GM19324 (cell line): Measurements from ENCODE around the gene LTA4H.

Experiments
- ATAC-seq: cut with Tn5 transposase; IDR thresholded peaks from one replicate; pipeline ENCODE4 v1.9.1; 2021; ENCODE audit warnings: mild to moderate bottlenecking, moderate library complexity; ENCODE audit not compliant: unreplicated experiment, low FRiP score

LTA4H gene

DNA sequence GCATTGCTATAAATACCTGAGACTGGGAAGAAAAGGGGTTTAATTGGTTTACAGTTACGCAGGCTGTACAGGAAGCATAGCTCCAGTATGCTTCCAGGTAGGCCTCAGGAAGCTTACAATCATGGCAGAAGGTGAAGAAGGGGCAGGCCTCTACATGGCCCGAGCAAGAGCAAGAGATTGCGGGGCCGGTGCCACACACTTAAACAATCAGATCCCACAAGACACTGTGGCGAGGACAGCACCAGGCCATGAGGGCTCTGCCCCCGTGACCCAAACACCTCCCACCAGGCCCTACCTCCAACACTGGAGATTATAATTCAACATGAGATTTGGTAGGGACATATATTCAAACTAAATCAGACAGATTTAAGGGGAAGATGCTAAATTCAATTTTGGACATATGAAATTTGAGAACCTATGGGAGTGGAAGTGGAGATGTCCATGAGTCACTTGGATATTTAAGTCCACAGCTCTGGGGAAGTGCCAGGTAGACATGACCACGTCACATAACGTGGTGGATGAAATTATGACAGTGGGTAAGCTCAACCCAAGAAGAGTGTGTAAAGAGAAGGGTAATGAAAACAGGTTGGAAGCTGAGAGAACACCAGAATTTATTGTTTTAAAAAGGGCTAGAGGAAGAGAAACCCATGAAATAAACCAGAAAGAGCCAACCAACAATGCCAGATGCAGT lies 1.5 kb upstream of the LTA4H start:
- no peak for ATAC-seq

GRCh38 chr12:96034621-96035282 lies 635 bp downstream of the LTA4H start:
- ATAC-seq, result no peak

GRCh38 chr12:96033549-96034389 lies 1.6 kb downstream of the LTA4H start:
- ATAC-seq, result no peak

DNA sequence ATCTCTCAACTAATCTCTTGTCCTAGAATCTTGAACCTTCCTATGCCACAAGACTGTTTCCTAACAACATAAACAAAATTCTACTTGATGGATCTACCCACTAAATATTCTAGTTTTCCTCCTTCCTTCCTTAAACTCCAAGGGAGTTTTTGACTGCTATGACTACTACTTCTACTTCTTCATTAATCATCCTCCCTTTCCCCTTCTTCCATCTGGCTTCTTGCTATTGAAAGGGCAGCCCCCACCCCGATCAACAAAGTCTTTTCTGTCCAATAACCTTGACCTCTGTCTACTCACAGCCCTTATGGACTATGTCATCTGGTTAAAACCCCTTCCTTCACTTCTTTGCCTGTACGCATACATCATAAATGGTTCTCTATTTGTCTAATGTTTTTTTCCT lies 5.6 kb downstream of the LTA4H start:
- no peak for ATAC-seq

- no peak for ATAC-seq
Measured at GRCh38 chr12:96028538-96028937, 6.8 kb downstream of the LTA4H start.

- ATAC-seq, result no peak
Measured at GRCh38 chr12:96026331-96026730, 9.1 kb downstream of the LTA4H start.

- no peak for ATAC-seq
Measured at GRCh38 chr12:96025518-96025917, 9.9 kb downstream of the LTA4H start.

DNA sequence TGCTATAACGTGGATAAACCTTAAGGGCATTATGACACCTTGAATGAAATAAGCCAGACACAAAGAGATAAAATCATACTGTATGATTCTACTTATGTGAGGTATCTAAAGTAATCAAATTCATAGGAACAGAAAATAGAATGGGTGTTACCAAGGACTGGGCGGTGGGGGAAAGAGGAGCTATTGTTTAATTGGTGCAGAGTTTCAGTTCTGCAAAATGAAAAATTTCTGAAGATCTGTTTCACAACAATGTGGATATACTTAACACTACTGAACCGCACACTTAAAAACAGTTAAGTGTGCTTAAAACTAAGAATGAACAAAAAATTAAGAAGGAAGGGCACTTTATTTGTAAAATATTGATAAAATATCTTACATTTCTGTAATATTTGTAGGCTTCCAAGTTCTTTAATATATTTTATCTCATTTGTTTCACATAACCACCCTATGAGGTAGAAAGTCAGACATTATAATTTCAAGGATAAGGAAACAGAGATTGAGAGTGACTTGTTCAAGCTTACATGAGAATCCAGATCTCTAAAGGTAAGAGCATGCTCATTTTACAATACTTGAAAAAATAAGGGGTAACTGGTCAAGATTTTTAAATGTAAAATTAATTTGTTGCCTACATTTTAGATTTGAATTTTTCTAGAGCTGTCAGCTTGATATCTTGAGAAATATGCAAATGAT lies 14.9 kb downstream of the LTA4H start:
- peak; percentile 77 for ATAC-seq

DNA sequence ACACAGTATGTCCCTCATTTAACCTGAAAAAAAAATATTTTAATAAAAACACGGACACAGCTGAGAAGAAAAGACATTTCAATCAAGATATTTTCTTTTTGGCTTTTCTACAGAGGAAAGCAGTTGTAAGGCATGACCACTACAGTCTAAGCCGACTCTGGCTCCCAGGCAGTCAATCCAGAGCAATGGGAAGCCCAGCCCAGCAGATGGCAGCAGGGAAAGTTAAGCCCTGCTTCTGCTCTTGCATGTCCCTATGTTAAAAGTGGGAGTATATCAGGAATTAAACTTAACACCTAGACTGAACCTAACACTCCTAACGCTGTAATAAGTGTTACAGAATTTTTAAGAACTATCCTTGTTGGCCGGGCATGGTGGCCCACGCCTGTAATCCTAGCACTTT lies 19.7 kb downstream of the LTA4H start:
- no peak for ATAC-seq

DNA sequence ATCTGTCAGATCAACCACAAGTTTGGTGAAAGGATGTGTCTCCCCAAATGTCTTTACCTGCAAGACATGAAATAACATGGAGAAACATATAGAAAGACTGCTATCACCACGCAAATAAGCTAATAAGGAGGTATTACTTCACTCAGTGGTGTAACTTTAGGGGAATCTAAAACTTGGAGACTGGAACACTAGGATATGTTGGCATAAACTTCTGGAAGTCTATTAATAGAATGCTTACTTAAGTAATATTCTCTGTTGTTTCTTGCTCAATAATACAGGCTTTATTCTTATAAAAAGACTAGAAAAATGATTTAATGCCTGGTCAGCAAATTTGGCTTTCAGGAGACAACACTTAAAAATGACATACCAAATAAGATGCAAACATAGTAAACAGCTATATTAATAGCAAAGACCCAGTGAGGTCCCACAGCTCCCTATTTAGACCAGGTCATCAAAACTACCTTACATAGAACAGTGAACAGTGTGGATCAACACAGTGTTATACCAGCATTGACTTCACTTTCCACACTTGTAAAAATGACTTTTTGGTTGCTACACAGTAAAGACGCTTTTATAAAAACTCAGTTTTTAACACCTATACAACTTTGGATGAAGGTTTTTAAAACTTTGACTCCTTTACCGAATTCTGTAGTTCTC lies 20.3 kb downstream of the LTA4H start:
- no peak for ATAC-seq

DNA sequence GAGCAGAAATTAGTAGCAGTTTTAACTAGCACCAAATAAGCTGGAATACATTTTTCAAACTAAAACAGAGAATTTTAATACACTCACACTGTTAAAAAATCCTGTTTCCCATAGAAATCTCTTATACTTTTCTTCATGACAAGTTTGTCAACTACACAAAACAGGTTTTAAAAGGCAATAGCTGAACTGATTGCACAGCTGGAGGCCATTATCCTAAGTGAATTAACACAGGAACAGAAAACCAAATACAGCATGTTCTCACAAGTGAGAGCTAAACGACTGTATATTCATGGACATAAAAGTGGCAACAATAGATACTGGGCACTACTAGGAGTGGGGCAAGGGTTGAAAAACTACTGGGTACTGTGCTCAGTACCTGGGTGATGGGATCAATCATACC lies 27.7 kb downstream of the LTA4H start:
- no peak for ATAC-seq

DNA sequence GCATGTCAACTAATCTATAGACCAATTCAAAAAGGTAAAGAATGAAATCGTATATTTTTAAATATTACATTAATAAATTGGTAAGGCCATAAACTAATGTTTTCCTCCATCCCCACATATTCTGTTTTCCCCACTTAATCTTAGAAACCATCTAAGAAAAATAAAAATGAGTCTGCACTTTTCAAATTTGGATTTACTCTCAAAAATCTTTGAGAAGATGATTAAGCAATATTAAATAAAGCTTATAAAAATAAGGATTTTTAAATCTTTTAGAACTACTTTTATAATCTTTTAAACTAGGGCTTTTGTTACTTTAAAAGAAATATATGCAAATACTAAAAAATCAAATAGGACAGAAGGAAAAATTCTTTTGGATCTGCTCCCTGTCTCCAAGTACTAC lies 28.7 kb downstream of the LTA4H start:
- ATAC-seq, result no peak

- no peak for ATAC-seq
Measured at GRCh38 chr12:96000858-96001257, 34.5 kb downstream of the LTA4H start.

- ATAC-seq, result no peak
Measured at GRCh38 chr12:95999484-95999883, 35.9 kb downstream of the LTA4H start.

DNA sequence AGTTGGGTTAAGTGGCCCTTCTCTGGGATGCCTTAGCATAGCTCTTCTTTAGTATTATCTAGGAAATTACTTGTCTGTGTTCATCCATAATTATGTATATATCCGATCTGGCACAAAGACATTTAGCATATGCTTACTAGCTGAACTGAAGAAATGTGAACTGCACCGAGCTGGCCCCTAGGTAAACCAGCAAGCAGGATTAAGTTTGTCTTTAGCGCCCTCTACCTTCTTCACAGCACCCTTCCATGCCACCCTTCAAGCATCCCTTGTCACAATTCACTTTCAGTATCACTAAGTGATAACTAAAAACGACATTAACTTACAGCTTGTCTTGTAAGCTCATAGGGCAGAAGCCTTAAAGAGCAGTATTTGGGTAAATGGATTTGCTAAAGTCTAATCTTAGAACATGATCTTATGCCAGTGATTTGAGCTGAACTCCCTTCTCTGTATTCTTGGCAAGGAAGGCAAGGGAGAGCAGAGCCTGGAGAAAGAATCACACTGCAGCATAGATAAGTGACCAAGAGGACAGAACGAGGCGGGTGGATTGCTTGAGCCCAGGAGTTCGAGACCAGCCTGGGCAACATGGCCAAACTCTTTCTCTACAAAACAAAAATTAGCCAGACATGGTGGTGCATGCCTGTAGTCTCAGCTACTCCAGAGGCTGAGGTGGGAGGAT lies 36.6 kb downstream of the LTA4H start:
- peak; percentile 82 for ATAC-seq

DNA sequence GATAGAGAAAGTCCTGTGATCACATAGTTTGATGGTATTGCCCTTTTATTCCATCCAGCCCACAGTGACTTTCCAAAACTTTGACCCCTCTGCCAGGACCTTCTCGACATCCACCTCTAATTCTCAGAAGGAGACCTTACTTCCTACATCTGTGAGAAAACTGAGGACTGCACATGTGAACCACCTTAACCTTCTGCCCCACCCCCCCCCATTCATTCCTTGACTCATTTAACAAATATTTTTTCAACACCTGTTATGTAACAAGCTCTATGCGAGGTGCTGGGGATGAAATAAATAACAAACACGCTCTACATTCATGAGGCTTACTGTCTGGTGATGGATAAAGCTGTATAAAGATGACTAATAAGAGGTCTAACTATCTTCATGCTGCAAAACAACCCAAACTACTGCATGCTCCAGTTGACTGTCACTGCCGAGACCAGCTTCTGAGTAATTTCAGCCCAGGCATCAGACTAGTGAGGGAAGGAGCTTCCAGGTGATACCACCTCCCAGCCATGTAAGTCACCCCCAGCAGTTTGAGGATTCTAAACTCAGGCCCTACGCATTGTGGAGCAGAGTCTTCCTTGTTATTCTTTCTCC lies 37.4 kb downstream of the LTA4H start:
- no peak for ATAC-seq

DNA sequence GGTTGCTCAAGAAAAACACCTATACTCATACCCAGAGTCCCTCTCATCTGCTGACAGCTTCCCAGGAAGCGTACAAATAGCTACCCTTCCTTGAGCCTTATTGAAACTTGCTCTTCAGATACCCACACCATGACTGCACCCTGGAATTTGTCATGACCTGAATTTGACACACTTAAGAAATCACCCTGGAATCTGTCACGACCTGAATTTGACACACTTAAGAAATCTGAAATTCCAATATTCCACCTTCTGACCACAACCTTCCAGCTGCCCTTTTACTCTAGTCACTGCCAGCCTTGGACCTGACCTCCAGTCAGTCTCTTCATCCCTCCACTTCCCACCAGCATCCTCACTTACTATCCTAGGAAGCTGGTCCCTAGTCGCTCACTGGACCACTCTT lies 38.1 kb downstream of the LTA4H start:
- ATAC-seq, result no peak

GRCh38 chr12:95996034-95996658 lies 39.2 kb downstream of the LTA4H start, which contains the start of gene HAL:
Gene HAL (minus strand): TSS chr12:95996344. CDS start chr12:95995910, 434 bp downstream.
- ATAC-seq, result no peak
